Sigmoid colon (tissue), 7 donors: ENCODE measurements around the gene SMIM28. TPM values are rescaled to one million over a fixed set of nuclear protein-coding genes. Genes with fewer than 3 reads are reported as not detected.
A peak's percentile ranks its signal among the peaks of the same experiment; 100 is the strongest.

ENCODE experiments used
- DNase-seq: peaks from one replicate; pipeline ENCODE4 v3.0.0-alpha.2; 2019
- H3K27ac ChIP-seq, 4 donors: fragments of 200-600 bp; sonication (generic); one replicate each; pipeline ENCODE4 v1.5.1; 2016 to 2019; ENCODE audit warnings: mild to moderate bottlenecking in 1 of 4
- H3K27me3 ChIP-seq, 3 donors: fragments of 200-600 bp; sonication (generic); one replicate each; pipeline ENCODE4 v1.5.1; 2019; ENCODE audit warnings: mild to moderate bottlenecking in 1 of 3
- H3K36me3 ChIP-seq, 4 donors: fragments of 200-600 bp; sonication (generic); one replicate each; pipeline ENCODE4 v1.5.1; 2016 to 2019
- H3K4me1 ChIP-seq, 4 donors: fragments of 200-600 bp; sonication (generic); one replicate each; pipeline ENCODE4 v1.5.1; 2017 to 2019
- H3K4me3 ChIP-seq, 4 donors: fragments of 200-600 bp; sonication (generic); one replicate each; pipeline ENCODE4 v1.5.1; 2017 to 2019; ENCODE audit warnings: mild to moderate bottlenecking in 2 of 4, moderate library complexity in 1 of 4
- H3K9me3 ChIP-seq, 4 donors: fragments of 200-600 bp in 3 of 4; sonication (generic) in 3 of 4; one replicate each; pipeline versions ENCODE4 v1.5.1 to v1.6.1; 2013 to 2019
- EP300 ChIP-seq, 4 donors: sonication (generic); formaldehyde crosslinking; IDR thresholded peaks; one replicate each; pipeline ENCODE4 v1.6.1; 2017; ENCODE audit warnings: antibody characterized with exemption in 4 of 4
- POLR2A ChIP-seq, 2 donors: fragments of 450-650 bp; IDR thresholded peaks; one replicate each; pipeline ENCODE4 v1.6.1; 2016; ENCODE audit warnings: antibody characterized with exemption in 2 of 2, mild to moderate bottlenecking in 2 of 2, moderate library complexity in 2 of 2
- POLR2AphosphoS5 ChIP-seq, 4 donors: sonication (generic); formaldehyde crosslinking; IDR thresholded peaks; one replicate each; pipeline ENCODE4 v1.6.1; 2017; ENCODE audit warnings: antibody characterized with exemption in 4 of 4
- WGBS, 2 donors: extraction: QIAGEN DNeasy Blood & Tissue Kit; methylation state at CpG; one replicate each; pipeline ENCODE4 v1.1.7; 2013; 5-methylcytosine and 5-hydroxymethylcytosine counted together
- intact Hi-C: fragments of 100-400 bp; cut with DNase I; formaldehyde crosslinking; loops from one replicate; pipeline ENCODE4 v1.15.1; 2023
- polyA plus RNA-seq, 3 donors: library from polyadenylated mRNA; stranded (reverse); fragments of 200-250 nt; gene quantifications; one replicate each; pipeline ENCODE4 v1.2.3, GENCODE V29; 2013
- total RNA-seq, 4 donors: library from RNA; depleted of rRNA; stranded (reverse); fragments of >200 nt; gene quantifications; one replicate each; pipeline ENCODE4 v1.1.0, GENCODE V29; 2016
- TF ChIP-seq, protein P1 (sequence below), 4 experiments: fragments of 450-650 bp in 3 of 4; fragments of 200-600 bp in 1 of 4; IDR thresholded peaks; one replicate each; pipeline ENCODE4 v1.5.1; 2016 to 2019; ENCODE audit warnings: antibody characterized with exemption in 4 of 4, mild to moderate bottlenecking in 3 of 4, moderate library complexity in 2 of 4
- donor health status: healthy with polysubstance abuse.
- donor health status: Bipolar disorder and iron deficiency.
- donor health status: healthy.

The SMIM28 gene
- total and polyA plus RNA-seq, 7 donors, result 0.66 to 5.3 (median 4.6) TPM; not detected in 2

DNA sequence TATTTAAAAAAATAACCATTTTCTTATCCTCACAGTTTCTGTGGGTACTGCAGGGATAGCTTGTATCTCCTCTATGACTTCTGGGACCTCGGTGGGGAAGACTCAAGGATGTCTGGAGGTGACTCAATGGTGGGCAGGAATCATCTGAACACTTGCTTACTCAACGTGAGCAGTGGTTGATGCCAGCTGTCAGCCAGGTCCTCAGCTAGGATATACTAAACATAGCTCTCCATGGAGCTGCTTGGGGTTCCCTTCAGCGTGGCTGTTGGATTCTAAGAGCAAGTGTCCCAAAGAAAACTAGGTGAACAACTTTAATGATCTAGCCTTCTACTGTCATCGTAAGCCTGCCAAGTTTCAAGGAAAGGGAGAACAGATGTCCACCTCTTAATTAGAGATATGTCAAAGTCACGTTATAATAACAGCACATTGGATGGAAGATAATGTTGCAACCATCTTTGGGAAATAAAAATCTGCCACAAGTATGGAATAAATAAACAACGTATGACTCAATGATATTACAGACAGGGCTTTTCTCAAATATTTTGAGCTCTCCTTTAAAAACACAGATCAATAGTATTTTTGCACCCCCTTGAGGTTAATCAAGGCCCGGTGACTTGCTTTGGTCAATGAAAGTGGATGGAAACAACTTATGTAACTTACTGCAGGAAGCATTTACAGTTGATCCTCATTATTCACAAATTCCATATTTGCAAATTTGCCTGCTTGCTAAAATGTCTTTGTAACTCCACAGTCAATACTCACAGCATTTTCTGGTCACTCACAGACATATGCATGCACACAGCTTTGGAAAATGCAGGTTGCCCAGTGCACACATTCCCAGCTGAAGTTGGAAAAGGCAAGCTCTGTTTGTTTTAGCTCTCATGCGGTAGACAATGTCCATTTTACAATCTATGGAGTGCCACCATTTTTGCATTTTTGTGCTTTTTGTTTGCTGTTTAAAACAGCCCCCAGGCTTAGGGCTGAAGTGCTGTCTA, 19.7 kb downstream of the SMIM28 start:
- H3K9me3 ChIP-seq, result no peaks in the 10 kb centered on the region
- no peak overlapping the region for H3K27ac ChIP-seq
- no peaks in the 10 kb centered on the region for H3K4me1 ChIP-seq
- no peak for DNase-seq
- no peak overlapping the region for H3K4me3 ChIP-seq
- no peaks in the 10 kb centered on the region for H3K27me3 ChIP-seq
- intact Hi-C loops, result no loop called here
- no peaks in the 10 kb centered on the region for H3K36me3 ChIP-seq
- WGBS, 2 donors, result 85 to 89% methylated on average over 8 of the region's 8 CpGs
- no peak for TF ChIP-seq EP300 (IDR thresholded peaks at IDR 0.05)
- TF ChIP-seq POLR2A (IDR thresholded peaks at IDR 0.05), result no peak
- TF ChIP-seq POLR2AphosphoS5 (IDR thresholded peaks at IDR 0.05), result no peak
- TF ChIP-seq, protein P1, sequence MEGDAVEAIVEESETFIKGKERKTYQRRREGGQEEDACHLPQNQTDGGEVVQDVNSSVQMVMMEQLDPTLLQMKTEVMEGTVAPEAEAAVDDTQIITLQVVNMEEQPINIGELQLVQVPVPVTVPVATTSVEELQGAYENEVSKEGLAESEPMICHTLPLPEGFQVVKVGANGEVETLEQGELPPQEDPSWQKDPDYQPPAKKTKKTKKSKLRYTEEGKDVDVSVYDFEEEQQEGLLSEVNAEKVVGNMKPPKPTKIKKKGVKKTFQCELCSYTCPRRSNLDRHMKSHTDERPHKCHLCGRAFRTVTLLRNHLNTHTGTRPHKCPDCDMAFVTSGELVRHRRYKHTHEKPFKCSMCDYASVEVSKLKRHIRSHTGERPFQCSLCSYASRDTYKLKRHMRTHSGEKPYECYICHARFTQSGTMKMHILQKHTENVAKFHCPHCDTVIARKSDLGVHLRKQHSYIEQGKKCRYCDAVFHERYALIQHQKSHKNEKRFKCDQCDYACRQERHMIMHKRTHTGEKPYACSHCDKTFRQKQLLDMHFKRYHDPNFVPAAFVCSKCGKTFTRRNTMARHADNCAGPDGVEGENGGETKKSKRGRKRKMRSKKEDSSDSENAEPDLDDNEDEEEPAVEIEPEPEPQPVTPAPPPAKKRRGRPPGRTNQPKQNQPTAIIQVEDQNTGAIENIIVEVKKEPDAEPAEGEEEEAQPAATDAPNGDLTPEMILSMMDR (IDR thresholded peaks at IDR 0.05), result no peak

DNA sequence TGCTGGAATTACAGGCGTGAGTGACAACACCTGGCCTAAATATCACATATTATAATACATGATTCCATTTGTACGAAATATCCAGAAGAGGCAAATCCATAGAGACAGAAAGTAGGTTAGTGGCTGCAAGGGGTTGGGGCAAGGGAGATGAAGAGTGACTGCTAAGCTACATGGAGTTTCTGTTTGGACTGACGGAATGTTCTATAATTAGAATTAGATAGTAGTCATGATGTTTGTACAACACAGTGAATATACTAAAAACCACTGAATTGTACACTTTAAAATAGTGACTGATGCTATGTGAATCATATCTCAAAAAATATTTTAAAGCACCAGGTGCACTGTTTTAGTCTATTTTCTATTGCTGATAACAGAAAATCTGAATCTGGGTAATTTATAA, 22.6 kb downstream of the SMIM28 start:
- no peaks in the 10 kb centered on the region for H3K9me3 ChIP-seq
- intact Hi-C loops, result loop anchor here (5.0 to 10.0 kb wide), 4 partner anchors 372 to 584 kb away; partner anchors contain the start of genes CCDC28A, REPS1 and TNFAIP3
- H3K4me3 ChIP-seq, result no peak overlapping the region
- WGBS, 2 donors, result 91 to 93% methylated on average over 3 of the region's 3 CpGs
- TF ChIP-seq POLR2A (IDR thresholded peaks at IDR 0.05) (no peak), POLR2AphosphoS5 (IDR thresholded peaks at IDR 0.05) (no peak), EP300 (IDR thresholded peaks at IDR 0.05) (no peak)
- TF ChIP-seq, protein P1 (IDR thresholded peaks at IDR 0.05), result no peak
- H3K4me1 ChIP-seq, result peaks cover 0 to 14% (median 5%) of the 10 kb centered on the region in 4 donors
- H3K36me3 ChIP-seq, result no peaks in the 10 kb centered on the region
- DNase-seq, result no peak
- no peaks in the 10 kb centered on the region for H3K27me3 ChIP-seq
- no peak overlapping the region for H3K27ac ChIP-seq

DNA sequence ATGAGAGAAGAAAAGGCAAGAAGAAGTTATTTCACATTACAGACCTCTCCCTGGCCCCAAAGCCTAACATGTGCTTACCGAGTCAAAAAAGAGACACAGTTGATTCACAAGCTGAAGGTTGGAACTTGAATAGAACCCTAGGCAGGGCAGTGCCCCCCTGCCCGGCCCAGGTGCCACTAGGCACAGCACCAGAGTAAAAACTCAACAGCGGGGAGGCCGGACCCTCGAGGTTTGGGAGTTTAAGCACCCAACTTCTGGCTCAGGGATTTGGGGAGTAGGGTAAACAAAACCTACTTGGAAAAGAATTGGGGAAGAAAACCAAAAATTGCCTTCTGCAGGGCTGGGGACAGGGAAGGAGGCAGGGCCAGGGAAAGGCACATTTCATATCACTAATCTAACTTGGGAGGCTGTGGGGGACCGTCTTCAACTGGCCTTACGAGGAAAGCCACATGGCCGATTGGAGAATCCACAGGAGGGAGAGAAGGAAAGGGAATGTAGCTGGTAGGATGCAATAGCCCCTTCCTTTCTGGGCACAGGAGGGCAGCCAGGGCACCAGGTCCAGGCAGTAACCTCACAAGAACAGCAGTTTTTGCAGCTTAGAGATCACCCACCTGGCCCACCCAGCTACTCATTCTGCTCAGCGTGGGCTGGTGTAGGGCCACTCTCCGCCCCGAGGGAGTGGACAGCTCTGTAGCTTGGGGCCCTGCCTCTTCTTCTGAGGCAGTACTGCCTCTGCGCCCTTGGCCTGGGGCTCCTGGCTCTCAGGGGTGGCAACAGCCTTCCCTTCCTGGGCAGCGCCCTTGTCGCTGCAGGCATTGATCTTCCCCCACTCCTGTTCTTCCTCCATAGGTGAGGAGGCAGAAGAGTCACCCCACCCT, 24.5 kb downstream of the SMIM28 start:
- no peaks in the 10 kb centered on the region for H3K27me3 ChIP-seq
- H3K27ac ChIP-seq, result peak overlapping the region in 1 of 4 donors; percentile 92
- no peak overlapping the region for H3K4me3 ChIP-seq
- no peak for DNase-seq
- TF ChIP-seq POLR2AphosphoS5 (IDR thresholded peaks at IDR 0.05), result no peak
- no peak for TF ChIP-seq EP300 (IDR thresholded peaks at IDR 0.05)
- no peak for TF ChIP-seq POLR2A (IDR thresholded peaks at IDR 0.05)
- TF ChIP-seq, protein P1 (IDR thresholded peaks at IDR 0.05), result no peak
- peaks cover 0 to 15% (median 11%) of the 10 kb centered on the region in 4 donors for H3K4me1 ChIP-seq
- peaks cover 0 to 16% (median 6%) of the 10 kb centered on the region in 4 donors for H3K36me3 ChIP-seq
- intact Hi-C loops, result loop anchor here (5.0 to 10.0 kb wide), 4 partner anchors 370 to 583 kb away; partner anchors contain the start of genes CCDC28A, REPS1 and TNFAIP3
- 94 to 96% methylated on average over 14 of the region's 14 CpGs for WGBS, 2 donors
- H3K9me3 ChIP-seq, result no peaks in the 10 kb centered on the region

DNA sequence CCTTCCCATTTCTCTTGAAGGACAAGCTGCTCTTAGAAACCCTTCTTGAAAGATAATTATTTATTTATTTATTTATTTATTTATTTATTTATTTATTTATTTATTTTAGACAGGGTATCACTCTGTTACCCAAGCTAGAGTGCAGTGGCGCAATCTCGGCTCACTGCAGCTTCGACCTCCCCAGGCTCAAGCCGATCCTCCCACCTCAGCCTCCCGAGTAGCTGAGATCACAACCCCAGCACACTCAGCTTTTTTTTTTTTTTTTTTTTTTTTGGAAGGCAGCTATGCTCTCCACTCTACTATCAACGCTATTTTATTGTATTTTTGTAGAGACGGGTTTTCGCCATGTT, 25.1 kb downstream of the SMIM28 start:
- intact Hi-C loops, result loop anchor here (5.0 to 10.0 kb wide), 4 partner anchors 369 to 582 kb away; partner anchors contain the start of genes CCDC28A, REPS1 and TNFAIP3
- no peak for DNase-seq
- H3K27me3 ChIP-seq, result no peaks in the 10 kb centered on the region
- TF ChIP-seq, protein P1 (IDR thresholded peaks at IDR 0.05), result no peak
- TF ChIP-seq POLR2A (IDR thresholded peaks at IDR 0.05) (no peak), POLR2AphosphoS5 (IDR thresholded peaks at IDR 0.05) (no peak), EP300 (IDR thresholded peaks at IDR 0.05) (no peak)
- no peaks in the 10 kb centered on the region for H3K9me3 ChIP-seq
- H3K4me1 ChIP-seq, result peaks cover 0 to 15% (median 11%) of the 10 kb centered on the region in 4 donors
- 88 to 93% methylated on average over 8 of the region's 8 CpGs for whole genome bisulfite sequencing, 2 donors
- peak overlapping the region in 3 of 4 donors; percentile 73 to 95 (median 79) for H3K4me3 ChIP-seq
- peak overlapping the region; percentile 90 to 94 (median 92) for H3K27ac ChIP-seq
- H3K36me3 ChIP-seq, result peaks cover 0 to 22% (median 10%) of the 10 kb centered on the region in 4 donors
